ENCODE results near the gene PLXNA4.

PLXNA4 gene

DNA sequence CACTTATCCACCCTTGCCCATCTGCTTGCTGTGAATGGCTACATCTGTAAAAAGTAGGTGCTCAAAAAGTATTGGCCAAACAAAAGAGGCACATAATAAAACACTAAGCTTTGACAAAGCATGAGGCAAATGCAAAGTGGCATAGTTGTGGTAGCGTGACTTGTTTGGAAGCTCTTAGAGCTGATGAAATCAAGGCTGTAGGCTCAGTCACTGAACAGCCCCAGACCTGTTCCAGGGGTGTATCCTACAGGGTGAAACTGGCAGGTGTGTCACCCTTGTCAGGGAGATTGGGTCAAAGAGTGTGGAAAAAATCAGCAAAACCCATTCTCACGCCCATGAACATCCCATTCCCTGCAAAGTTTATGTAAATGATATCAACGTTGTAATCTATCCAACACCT lies 427.4 kb downstream of the PLXNA4 start:
- DNase-seq (ENCODE audit: low spot score) = no peak

DNA sequence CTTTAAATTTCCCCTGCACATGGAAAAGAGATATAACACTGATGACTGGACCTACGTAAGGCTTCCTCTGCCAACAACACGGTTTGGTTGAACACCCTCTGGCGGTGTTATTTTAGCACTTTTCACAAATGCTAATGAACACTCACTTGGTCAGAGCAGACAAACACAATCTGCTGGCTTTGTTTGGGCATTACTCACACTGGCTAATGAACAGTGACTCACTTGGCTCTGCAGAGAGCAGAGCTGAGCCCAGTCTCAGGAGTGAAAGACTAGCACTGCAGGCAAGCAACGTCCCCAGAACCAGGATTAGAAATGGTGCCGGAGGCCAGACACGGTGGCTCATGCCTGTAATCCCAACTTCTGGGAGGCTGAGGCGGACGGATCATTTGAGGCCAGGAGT lies 430.8 kb downstream of the PLXNA4 start:
- no peak for DNase-seq (ENCODE audit: low spot score)

DNA sequence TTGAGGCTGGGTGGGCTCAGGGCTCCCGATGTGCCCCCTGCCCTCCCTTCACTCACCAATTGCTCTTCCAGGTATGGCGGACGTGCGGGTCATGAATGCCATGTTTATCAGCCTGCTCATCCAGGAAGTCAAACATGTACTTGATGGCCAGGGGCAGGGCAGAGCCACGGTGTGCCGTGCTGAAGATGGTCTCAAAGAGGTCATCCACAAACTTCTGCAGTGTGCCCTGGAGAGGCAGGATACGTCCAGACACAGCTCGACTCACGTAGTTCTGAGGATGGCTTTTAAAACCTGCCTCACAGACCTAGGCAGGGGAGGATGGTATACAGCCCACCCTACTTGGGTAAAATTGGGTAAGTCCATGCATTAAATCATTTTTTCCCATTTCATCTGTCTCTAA lies 431.2 kb downstream of the PLXNA4 start:
- DNase-seq (ENCODE audit: low spot score) = no peak

DNA sequence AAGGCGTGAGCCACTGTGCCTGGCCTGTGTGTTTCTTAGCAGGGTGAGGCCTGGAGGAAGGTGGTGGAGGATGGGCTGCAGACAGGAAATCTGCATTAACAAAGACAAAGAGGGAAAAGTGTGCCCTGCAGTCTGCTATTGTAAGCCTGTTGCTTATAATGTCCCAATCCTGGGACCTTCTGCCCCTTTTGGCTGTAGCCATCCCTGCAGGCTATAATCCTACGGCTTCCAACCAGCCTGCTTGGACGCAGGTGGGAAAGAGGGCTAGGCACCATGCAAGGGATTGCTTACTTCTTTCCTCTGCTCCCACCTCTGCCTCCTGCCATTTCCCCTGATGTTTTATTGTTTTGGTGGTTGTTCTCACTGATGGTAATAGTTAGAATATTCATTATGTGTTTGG lies 434.3 kb downstream of the PLXNA4 start:
- DNase-seq (ENCODE audit: low spot score) = no peak

DNA sequence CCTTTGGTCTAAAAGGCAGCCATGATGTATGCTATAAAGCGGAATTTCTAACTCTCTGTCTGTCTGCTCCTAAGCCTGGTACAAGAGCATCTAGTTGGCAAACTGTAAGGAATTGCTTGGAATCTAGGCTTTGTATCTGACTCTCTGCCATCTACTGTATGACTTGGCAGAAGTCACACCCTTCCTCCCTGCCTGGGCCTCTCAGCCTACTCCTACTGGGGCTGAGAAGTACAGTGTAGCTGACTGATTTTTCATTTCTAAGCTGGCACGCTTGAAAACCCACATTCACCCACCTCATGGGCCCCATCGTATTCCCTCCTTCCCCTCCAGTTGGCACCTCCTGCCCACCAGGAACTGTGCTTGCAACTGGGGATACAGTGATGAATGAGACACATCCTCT lies 435.2 kb downstream of the PLXNA4 start:
- DNase-seq (ENCODE audit: low spot score) = no peak

DNA sequence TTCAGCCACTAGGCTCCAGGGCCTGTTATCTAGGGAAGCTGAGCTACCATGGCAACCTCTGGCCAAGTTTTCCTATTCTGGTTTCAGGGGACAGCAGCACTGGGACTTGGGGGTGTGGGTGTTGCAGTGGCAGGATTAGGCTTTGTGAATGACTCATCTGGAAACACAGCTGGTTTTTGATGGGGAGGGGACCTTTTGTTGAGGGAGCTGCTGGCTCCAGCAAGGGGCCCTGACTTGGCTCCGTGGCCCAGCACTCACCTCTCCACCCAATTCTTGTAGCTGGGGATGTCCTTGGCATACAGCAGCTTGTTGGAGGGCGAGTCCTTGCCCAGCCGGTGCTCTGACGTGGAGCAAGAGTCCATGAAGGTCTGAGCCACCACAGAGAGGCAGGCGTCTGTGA lies 435.9 kb downstream of the PLXNA4 start:
- DNase-seq (ENCODE audit: low spot score) = no peak

DNA sequence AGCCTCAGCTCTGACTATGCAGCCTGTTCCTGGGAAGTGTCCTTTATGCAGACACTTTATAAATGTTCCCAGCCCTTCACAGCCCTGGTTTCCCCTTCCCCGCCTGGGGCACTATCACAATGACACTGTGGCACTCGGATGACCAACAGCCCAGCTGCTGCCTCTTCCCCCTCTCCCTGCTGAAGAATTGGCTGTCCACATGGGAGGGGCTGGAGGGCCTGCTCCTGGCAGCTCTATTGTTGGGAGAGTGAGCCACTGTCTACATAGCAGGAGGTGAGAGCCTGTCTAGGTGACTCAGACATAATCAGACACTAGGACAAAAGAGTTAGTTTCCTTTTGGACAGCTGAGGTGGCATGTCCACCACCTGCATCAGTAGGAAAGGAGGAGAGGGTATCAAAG lies 437.5 kb downstream of the PLXNA4 start:
- no peak for DNase-seq (ENCODE audit: low spot score)

DNA sequence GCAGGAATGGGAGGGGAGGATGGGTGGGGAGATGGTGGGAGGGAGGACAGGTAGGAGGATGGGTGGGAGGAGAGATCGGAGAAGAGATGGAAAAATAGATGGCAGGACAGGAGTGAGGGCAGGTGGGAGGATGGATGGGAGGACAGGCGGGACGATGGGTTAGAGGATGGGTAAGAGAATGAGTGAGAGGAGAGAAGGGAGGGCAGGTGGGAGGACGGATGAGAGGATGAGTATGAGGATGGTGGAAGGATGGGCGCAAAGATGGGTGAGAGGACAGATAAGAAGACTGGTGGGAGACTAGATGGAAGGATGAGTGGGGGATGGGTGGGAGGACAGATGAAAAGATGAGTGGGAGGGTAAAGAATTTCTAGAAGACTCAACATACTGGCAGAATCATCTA lies 438.6 kb downstream of the PLXNA4 start:
- no peak for DNase-seq (ENCODE audit: low spot score)

DNA sequence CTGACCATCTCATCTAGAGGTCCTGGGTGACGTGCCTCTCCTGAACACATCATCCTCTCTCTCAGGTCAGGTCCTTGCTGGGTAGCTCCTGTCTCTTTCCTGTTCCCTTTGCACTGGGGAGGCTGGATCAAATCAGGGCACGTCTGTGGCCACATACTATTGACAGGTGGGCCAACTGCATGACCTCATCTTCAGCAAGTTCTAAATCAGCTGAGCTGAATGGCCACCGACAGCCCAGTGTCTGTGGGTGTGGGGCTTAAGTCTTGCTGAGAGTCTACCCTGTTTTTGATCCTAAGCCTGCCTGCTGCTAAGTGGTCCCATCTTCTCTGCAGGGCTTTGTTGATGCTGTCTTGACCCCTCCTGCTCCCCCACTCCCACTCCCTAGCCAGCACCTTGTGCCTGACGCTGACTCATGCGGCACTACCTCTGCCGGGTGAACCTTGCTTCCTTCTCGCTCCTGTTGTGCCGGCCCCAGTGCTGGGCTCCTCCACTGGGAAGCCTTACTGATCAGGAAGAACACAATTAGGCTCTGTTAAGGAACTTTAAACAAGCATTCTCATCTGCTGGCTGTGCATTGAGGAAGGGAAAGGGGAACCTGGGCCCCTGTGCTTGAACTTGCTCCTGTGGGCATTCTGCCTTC lies 440.4 kb downstream of the PLXNA4 start:
- DNase-seq (ENCODE audit: low spot score) = no peak

DNA sequence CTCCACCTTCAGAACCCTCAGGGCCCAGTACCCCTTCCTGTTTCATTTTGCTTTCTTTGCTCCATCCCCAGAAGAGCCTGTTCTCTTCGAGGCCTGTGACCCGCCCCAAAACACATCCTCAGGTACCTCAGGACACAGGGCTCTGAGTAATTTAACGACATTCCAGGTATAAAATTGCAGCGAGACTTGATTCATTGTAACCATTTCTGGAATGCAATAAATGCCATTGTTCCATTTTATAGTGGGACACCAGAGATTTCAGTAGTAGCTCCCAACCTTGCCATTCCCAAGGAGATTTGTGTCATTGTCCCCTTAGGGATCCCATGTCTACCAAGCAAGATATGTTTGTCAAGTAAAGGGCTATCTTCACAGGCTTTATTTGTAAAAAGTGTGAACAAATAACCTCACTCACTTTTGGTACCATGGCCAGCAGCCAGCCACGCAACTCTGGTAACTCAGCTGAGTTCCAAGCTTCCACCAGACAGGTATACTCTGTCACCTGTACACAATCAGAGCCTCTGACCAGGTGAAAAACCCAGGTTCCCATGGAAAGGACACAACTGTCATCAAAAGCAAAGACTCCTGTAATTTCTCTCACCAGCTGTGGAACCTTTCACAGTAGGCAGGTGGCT lies 441.3 kb downstream of the PLXNA4 start:
- DNase-seq (ENCODE audit: low spot score) = no peak

DNA sequence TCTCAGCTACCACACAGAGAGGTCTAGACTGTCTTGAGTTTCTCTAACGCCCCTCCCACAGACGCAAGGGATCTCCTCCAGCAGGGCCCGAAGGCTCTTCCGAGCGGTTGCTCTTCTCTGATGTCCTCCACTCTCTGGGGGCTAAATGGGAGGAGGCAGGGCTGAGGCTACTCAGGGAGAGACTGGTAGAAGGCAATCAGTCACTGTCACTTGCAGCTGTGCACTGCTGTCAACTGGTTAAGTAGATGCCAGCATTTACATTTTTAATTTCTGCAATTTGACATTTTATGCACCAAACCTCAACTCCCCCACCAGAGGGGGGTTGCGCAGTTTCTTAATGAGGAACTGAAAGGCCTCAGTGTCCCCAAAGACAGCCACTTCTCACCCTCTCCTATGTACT lies 442.8 kb downstream of the PLXNA4 start:
- DNase-seq (ENCODE audit: low spot score) = no peak

DNA sequence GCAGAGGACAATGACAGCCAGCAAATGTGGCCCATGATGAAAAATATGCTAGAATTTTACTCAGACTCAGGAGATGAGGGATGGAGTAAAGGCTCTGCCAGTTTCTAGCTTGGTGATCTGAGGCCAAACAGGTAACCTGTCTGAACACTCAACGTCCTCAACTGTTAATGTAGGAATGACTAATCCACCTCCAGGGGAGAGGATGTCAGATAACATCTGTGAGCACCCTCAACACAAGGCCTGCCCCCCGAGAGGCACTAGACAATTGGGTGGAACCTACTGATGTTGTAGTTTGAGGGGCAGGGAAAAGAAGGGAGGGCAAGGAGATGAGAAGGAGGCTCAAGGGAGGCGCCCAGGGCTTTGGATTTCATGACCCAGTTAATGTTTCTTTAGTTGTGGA lies 445.1 kb downstream of the PLXNA4 start:
- DNase-seq (ENCODE audit: low spot score) = no peak

DNA sequence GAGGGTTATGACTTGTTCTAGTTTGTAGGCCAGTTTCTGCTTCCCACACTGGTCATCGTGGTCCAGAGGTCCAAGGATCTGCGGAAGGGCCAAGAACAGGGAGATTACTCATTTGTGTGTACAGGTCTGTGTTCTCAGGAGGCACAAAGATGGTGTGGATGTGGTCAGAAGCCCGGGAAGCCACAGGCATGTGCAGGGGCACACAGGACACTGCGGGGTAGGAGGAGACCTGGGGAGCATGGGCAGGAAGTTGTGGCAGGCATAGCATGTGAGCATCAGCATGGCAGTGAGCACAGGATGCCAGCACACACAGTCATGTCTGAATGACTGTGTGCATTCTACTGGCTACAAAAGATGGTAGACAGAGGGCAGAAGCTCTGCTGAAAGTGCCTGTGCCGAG lies 445.8 kb downstream of the PLXNA4 start:
- DNase-seq (ENCODE audit: low spot score) = no peak

DNA sequence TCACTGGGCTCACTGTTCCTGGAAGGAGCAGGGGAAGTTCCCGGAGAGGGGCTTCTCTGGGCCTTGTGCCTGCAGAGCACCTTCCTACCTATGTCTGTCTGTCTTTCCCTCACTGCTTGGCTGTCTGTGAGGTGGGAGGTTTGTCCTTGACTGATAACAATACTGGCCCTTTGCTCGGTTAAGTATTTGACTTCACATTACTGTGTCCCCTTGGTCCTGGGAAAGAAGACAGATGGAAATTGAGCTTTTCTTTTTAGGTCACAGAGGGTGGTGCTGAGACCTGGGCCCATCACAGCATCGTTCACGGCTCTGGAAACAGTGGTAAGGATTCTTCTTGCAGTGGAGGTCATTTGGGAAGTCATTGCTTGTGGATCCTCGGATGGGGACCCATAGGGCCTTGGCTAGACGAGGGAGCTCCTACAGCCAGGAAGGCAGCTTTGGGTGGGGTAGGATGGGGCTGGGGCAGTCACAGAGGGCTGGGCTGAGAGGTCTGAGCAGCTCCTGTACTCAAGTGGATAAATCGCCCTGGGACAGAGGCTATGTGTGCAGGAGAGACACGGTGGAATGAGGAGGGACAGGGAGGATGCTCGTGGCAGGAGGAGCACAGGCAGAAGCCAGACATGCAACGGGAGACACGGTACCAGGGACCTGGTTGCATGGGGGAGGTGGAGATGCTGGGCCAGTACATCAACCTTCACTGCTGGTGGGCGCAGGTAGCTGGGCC lies 450.2 kb downstream of the PLXNA4 start:
- no peak for DNase-seq (ENCODE audit: low spot score)

DNA sequence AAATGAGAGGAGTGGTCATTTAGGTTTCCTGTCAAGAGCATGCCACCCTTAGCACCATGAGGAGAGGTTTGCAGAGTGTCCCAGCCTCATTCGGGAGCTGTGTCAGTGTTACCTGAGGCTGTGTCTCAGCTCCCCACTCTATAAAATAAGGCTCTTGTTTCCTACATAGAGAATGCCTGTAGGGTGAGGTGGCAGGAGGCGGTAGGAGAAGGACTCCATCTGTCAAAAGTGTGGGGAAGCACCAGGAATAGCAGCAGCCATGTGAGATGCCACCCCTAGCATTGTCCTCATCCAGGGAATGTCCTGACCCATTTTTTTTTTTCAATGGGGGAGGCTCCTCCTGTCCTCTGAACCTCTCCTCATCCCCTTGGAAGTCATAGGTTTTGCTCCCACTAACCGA lies 451.2 kb downstream of the PLXNA4 start:
- no peak for DNase-seq (ENCODE audit: low spot score)

DNA sequence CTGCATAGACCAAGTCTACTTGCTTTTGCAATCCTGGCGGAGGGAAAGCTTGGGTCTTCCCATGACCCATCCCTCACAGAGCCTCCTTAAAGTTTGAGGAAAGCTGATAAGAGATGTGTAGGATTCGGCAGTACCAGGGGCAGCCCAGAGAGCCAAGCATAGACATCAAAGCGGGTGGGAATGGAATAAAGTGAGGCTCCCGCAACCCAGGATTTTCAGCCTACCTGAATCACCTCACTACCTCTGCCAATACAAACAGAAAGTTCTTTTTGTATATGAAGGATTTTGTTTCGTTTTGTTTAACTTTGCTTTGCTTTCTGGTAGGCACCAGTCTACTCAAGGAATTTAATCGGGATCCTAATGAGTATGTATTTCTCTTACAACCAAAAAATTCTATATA lies 451.7 kb downstream of the PLXNA4 start:
- DNase-seq (ENCODE audit: low spot score) = no peak

DNA sequence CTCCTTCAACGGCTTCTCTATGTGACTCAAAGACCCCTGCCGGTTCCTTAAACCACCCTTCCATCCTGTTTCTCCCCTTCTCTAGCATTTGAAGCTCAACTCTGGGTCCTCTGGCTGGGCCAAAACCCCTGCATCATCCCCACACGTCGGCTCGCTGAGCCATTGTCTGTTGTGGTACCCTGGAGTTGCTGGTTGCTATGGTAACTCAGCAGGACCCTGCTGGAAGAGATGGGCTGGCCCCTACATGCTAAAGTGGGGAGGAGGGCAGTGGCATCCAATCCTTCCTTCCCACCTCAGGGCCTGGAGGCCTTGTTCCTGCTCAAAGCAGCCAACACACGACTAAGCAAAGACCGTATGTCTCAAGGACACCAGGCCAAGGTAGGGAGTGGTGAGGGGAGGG lies 452.5 kb downstream of the PLXNA4 start:
- DNase-seq (ENCODE audit: low spot score) = no peak

DNA sequence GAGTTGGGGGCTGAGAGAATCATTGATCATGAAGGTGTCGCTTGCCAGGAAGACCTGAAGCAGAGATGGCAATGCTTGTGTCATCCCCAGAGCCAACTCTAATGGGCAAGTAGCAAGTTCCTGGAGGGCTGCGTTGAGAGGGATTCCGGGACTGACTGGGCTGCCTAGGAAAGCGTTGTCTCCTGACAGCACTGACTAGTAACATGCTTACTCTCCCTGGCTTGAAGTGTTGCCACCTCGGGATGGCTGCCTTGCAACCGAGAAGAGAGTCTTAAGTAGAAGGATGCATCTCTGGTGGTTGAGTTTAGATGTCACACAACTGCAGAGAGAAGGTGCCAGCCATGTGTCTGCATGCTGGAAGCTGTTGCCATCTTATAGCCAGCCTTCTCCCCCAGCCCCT lies 453.4 kb downstream of the PLXNA4 start:
- DNase-seq (ENCODE audit: low spot score) = no peak

DNA sequence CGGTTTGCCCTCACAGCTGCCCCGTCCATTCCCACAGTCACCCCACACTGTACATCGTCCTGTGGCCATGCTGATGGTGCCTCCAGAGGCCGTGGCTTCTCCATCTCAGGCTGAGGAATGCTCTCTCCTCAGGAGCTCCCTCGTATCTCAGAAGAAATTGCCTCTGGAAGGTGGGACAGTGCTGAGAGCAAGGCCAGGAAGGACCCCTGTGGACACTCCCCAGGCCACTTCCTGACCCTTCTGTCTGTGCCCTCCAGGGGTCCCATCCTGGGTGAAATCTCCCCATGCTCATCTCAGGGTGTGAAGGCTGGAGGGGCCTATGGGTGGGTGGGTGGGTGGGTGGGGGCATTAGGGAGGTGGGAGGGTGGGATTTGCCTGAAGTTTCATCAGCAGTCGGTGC lies 454.3 kb downstream of the PLXNA4 start:
- DNase-seq (ENCODE audit: low spot score) = no peak

DNA sequence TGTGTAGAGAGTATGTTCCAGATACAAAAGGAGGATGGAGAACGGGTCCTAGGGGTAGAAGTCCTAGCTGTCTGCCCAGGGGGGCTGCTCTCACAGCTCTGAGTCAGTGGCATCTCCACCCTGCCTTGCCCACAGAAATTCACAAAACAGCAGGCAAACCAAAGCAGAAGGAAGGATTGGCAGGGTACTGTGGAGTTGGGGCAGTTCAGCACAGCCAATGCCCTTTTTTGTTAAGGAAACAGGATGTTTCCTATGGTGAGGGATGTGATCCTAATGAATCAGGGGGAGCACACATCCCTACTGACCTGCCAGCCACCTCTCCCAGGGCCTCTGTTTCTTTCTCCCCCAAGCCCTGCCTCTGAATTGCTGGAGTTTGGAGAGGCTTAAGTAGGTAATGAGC lies 457.6 kb downstream of the PLXNA4 start:
- DNase-seq (ENCODE audit: low spot score) = no peak

DNA sequence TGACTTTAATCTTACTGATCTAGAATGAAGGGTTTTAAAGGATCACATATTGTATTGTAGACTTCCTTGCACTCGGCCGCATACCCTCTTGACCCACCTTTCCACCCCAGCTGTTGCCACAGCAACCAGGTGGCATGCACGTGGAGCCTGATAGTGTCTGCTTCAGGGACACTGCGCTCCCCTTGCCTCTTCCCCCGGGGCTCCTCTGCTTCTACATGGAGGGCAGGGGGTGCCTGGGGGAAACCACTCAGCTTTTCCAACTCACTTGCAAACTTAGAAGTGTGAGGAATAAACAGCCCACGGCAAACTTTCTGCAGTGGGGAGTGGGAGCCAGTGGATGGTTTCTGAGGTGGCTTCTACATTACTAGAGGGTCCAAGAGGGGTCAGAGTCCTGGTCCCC lies 458.6 kb downstream of the PLXNA4 start:
- DNase-seq (ENCODE audit: low spot score) = no peak

DNA sequence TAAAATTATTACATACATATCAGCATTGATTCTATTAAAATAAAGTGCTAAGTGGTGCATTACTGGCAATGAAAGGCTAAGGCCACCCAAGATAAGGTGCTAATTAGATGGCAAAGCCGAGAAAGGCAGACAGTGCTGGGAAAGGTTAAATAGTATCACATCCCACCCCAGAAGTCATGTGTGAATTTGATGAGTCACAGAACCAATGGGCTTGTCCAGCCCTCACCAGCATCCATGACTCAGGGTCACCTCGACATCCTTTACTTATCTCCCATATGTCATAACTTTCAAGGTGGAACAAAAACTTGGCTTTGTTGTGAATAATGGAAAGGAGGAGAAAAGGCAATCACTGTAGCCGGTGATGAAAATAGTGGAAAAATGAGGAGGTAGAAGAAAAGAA lies 459.1 kb downstream of the PLXNA4 start:
- no peak for DNase-seq (ENCODE audit: low spot score)

DNA sequence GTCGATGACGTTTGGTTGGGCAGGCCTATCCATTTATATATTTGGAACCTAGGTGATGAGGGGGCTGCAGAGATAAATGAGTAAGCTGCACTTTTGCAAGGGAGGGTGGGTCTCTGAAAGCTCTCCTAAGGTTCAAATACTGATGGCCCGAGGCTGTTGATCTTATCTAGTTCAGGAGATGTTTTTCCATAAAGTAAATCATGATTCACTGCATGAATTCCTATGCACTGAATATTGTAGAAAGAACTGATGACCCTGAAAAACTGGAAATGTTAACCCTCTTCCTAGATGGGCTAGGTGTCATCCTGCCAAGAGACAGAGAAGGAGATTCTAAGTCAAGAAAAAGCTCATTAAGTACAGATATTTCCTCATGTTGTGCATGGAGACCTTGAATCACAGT lies 459.9 kb downstream of the PLXNA4 start:
- DNase-seq (ENCODE audit: low spot score) = no peak

DNA sequence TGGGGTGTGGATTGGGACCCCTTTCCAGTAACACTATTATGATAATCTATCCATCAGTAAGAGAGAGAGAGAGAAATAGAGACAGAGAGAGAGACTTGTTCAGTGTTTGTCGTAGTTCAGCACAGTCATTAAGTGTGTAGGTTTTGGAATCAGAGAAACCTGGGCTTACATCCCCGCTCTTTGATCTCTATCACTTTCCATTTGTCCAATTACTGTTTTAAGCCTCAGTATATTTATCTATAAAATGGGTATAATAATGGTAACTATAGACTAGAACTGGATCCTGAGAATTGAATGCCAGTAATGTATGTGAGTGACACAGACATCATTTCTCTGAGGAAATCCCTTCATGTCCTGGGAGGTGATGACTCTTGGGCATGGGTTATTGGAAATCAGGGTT lies 460.5 kb downstream of the PLXNA4 start:
- no peak for DNase-seq (ENCODE audit: low spot score)

Measured in germinal center (tissue), 1 donor.